GM19025 (cell line): ENCODE results near the gene ALS2.
"Not testable (repeated sequence)": the region's sequence is repeated elsewhere in the genome, so short reads cannot be mapped to it uniquely, and the experiment has no call there.

Experiments
- ATAC-seq: cut with Tn5 transposase; IDR thresholded peaks from one replicate; pipeline ENCODE4 v1.9.1; 2021; ENCODE audit warnings: mild to moderate bottlenecking, low read depth, moderate library complexity; ENCODE audit not compliant: unreplicated experiment

ALS2 gene

DNA sequence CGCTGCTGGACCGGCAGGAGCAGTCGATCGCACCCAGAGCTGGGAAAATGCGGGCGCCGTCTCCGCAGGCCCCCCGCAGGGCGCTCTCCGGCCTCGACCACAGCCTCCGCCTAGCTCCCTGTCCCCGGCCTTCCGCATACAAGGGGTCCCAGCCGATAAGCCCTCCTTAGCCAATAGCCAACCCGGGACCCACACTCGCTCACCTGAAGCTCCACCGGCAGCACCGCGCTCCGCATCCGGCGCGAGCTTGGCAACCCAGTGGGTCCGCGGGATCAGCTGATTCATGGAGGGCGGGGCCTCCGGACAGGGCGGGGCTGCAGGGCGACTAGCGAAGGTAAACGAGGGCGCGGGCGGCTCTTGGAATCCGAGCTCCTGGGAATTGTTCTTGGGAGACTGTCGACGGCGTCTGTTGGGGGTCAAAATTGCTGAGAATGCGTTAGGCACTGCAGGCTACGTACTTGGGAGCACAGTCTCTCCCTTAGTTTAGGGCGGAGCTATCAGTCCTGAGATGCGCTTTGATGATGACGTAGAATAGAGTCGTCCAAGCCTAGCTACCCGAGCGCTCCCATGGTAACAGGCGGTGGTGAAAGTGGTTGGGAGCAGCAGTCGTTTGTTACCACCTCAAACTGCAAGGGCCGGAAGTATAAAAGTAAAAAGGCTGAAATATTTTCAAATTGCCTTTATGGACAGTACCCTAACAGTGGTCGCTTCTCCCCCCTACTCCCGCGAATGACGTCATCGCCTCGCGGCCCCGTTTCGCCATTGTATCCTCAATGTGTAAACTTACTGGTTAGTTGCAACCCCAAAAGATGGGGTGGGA is at the start of gene ALS2:
Gene ALS2, minus strand, starts transcription at position 260 of the 820 bp plus-strand sequence. CDS start 12,048 bp downstream, outside the sequence.
- ATAC-seq, result peak; percentile 95

GRCh38 chr2:201828220-201828619 is 47.5 kb upstream of the ALS2 start:
- no peak for ATAC-seq

DNA sequence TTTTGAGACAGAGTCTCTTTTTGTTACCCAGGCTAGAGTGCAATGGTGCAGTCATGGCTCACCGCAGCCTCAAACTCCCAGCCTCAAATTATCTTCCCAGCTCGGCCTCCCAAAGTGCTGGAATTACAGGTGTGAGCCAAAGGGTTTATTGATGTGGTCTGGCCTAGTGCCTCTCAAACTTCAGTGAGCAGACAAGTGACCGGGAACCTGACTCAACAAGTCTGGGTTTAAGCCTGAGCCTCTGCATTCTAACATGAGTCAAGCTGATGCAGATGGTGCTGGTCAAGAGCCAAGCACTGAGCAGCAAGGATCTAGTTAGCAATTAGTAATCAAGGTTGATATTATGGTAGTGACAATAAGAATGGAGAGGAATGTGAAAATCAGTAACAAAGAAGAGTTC is 46.9 kb upstream of the ALS2 start:
- ATAC-seq, result no peak

DNA sequence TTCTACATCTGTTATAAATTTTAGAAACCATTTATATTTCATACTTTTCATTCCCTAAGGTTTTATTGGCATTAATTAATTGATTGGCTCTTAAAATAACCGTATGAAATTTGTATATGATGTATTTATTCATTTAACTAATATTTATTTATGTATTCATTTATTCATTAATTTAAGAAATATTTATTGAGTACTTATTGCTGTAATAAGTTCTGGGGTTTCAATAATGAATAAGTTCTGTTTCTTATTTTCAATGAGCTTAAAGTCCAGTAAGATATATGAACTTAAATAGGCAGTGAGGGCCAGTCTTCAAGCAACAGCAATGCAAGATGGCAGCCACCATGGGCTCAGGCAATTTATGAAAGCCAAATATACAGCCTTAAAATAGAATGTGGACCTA is 43.5 kb upstream of the ALS2 start:
- ATAC-seq, result no peak

DNA sequence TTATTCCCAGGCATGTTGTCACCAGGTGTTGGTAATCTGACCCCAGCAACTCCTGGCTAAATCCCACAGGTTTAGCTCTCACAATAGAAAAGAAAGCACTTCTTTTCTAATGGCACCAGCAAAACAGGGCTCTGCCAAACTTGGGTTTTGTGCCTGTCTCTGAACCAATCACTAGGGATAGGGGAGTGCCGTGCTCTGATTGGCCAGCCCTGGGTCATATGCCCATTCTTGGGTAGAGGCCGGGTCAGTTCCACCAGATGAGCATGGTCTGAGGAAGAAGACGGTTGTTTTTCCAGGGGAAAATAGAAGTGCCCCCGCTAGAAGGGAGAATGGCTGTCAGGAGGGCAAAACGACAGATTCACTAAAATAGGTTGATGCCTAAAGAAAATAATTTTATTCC is 40.3 kb upstream of the ALS2 start:
- no peak for ATAC-seq

- ATAC-seq, result no peak
These were observed 39.8 kb upstream of the ALS2 start for GRCh38 chr2:201820383-201821007.

GRCh38 chr2:201816657-201817575 is 36.2 kb upstream of the ALS2 start:
- no peak for ATAC-seq

DNA sequence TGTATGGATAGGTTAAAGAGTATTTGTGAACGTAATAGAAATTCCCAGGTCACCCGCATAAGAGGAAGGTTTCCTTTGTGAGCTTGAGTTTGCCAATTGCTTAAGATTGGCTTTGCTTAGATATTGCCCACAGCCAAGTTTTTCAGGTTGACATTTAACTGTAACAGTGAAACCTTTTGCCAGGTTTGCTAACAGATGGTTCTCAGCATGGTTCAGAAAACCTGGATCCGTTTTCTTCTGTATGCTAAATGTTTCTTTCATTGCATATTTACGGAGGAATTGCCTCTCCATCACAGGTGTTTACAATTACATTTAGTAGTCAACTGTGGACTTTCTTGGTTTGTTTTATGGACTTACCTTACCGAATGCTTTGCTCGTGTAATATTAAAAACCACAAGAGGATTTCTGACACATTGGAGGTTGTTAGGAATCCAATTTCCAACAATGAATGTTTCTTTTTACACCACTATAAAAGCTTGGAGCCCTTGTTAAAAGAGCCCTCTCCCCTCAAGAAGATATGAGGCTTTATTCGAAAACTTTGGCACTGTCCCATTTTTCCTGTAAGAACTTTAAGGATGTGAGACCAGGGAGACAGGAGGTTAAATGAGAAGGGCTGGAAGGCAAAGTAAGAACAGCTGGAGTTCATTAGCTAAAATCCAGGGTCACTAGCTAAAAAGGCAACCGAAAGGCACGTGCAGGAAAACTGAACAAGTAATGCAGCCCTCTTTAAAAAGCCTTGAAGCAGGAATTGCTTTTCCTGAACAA is 33.4 kb upstream of the ALS2 start:
- no peak for ATAC-seq

GRCh38 chr2:201810604-201811003 is 29.9 kb upstream of the ALS2 start:
- not testable (repeated sequence) for ATAC-seq

- no peak for ATAC-seq
These were observed 28.9 kb upstream of the ALS2 start for GRCh38 chr2:201809633-201810032.

DNA sequence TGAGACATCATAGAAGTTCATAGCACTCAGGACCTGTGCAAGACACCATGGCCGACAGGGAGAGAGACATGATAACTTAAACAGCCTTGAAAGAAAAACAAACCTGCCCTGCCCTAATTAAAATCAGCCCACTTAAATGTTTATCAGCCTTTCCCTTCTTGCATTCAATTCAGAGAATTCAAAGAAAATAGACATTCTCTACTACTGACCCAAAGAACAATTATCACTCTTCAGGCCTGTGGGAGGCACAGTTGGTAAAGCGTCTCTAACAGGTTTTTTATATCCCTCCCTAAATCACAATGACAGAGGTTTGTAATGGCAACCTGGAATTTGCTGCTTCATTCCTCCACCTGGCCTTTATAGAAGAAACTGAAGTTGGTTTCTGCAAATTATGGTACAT is 27.3 kb upstream of the ALS2 start:
- no peak for ATAC-seq

- ATAC-seq, result no peak
These were observed 26.8 kb upstream of the ALS2 start for GRCh38 chr2:201807452-201807999.

- ATAC-seq, result no peak
These were observed 25.9 kb upstream of the ALS2 start, which contains the start of gene CDK15 for GRCh38 chr2:201806442-201807170. TSS of gene CDK15 (plus strand) at chr2:201806537. CDS start at chr2:201806665, 128 bp downstream.

- not testable (repeated sequence) for ATAC-seq
These were observed 18.2 kb upstream of the ALS2 start for GRCh38 chr2:201798914-201799285.

DNA sequence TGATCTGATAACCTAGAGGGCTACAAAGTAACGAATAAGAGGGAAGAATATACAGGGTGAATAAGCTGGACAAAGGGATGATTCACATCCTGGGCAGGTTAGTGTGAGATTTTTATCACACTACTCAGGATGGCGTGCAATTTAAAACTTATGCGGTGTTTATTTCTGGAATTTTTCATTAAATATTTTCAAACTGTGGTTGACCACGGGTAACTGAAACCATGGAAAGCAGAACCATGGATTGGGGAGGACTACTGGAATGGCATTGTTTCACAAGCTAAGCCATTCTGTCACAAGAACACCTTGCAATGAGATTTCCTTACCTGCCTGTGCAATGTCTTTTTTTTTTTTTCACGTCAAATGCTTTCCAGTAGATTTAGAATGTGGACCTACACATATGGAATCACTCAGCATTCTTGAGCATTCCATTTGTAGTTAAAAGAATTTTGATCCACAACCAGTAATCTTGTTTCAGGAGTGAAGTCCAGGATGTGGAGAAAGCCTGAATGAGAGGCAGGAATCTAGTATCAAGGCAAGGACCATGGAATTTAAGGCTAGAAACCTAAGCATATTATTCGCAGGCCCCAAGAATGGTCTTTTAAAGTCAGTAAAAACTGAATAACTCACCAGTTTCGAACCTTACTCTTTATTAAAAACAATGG is 17.6 kb upstream of the ALS2 start:
- ATAC-seq, result no peak

DNA sequence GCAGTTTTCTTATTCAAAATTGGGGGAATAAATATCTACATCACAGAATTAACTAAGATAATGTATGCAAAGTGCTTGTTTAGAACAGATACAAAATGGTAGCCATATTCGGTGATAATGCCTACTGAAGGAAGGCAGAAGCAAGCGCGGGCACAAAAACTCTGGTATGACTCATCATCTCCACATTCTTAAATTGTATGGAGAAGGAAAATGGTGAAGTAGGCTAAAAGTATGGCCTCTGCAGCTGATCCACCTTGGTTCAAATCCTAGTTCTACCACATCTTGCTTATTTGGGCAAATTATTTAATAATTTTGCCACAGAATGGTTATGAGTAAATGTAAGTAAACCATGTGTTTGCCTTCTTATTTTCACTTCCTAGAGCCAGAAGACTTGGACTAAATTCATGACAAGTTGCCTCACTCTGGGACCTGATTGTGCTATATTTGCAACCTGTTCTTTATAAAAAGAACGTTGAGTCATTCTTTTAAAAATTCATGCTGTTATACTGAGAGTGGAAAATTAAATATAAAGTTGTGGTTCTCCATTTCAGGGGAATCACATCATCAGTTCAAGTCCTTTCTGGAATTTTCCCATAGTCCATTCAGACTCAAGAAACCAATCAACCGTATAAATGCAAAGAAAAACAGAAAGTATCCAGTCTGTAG is 16.6 kb upstream of the ALS2 start:
- no peak for ATAC-seq

DNA sequence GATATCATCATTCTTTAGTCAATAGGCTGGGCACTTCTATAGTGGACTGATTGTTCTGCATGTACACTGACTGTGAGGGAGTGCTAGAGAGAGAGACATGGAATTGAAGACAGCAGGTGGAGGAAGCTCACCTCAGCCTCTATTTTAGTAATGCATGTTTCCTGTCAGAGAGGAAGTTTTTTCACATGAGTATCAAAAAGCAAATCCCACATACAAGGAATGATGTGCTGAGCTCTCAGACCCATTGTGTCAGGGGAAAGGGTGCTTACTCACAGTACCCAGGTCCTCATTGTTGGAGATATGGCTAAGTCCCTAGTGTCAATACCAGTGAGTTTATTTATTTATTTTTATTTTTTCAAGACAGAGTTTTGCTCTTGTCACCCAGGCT is 15.7 kb upstream of the ALS2 start:
- no peak for ATAC-seq
